GM19467 (cell line): ENCODE measurements around the gene STAT6.
"Not testable (repeated sequence)": the region's sequence is repeated elsewhere in the genome, so short reads cannot be mapped to it uniquely, and the experiment has no call there.

Experiments used
- ATAC-seq: cut with Tn5 transposase; IDR thresholded peaks from one replicate; pipeline ENCODE4 v1.9.1; 2021; ENCODE audit warnings: mild to moderate bottlenecking, moderate library complexity; ENCODE audit not compliant: unreplicated experiment

Gene STAT6

GRCh38 chr12:57088354-57089270 lies 22.6 kb downstream of the STAT6 start, which contains the start of gene NAB2:
TSS of gene NAB2 (plus strand) at chr12:57089114. CDS start at chr12:57089272, 158 bp downstream.
- ATAC-seq, result peak; percentile 62

- peak; percentile 18 for ATAC-seq
Measured at GRCh38 chr12:57087691-57088353, 23.3 kb downstream of the STAT6 start.

- ATAC-seq, result peak; percentile 22
Measured at GRCh38 chr12:57087010-57087690, 24.0 kb downstream of the STAT6 start.

GRCh38 chr12:57086493-57087009 lies 24.6 kb downstream of the STAT6 start:
- no peak for ATAC-seq

GRCh38 chr12:57085999-57086492 lies 25.1 kb downstream of the STAT6 start:
- ATAC-seq, result no peak

GRCh38 chr12:57080855-57081254 lies 30.3 kb downstream of the STAT6 start:
- ATAC-seq, result no peak

GRCh38 chr12:57079821-57080220 lies 31.3 kb downstream of the STAT6 start:
- ATAC-seq, result no peak

- peak; percentile 96 for ATAC-seq
Measured at GRCh38 chr12:57078519-57079404, 32.4 kb downstream of the STAT6 start, which contains the start of gene NEMP1. TSS of gene NEMP1 (minus strand) at chr12:57078791. CDS start at chr12:57078745, 46 bp downstream.

GRCh38 chr12:57073566-57074450 lies 37.4 kb downstream of the STAT6 start:
- ATAC-seq, result not testable (repeated sequence)

GRCh38 chr12:57072661-57073060 lies 38.5 kb downstream of the STAT6 start:
- ATAC-seq, result no peak

GRCh38 chr12:57069523-57069922 lies 41.6 kb downstream of the STAT6 start:
- ATAC-seq, result peak; percentile 91

- ATAC-seq, result no peak
Measured at GRCh38 chr12:57066245-57066644, 44.9 kb downstream of the STAT6 start.

GRCh38 chr12:57063991-57064685 lies 47.0 kb downstream of the STAT6 start:
- peak; percentile 65 for ATAC-seq

- ATAC-seq, result no peak
Measured at GRCh38 chr12:57058454-57058853, 52.7 kb downstream of the STAT6 start.

GRCh38 chr12:57057067-57057751 lies 54.0 kb downstream of the STAT6 start:
- no peak for ATAC-seq

GRCh38 chr12:57055824-57056223 lies 55.3 kb downstream of the STAT6 start:
- no peak for ATAC-seq

- not testable (repeated sequence) for ATAC-seq
Measured at GRCh38 chr12:57053901-57054300, 57.3 kb downstream of the STAT6 start.

GRCh38 chr12:57053146-57053545 lies 58.0 kb downstream of the STAT6 start:
- ATAC-seq, result not testable (repeated sequence)
